HEK293T (cell line): Measurements from ENCODE around the gene TMEM151A.
"Not testable (repeated sequence)": the region's sequence is repeated elsewhere in the genome, so short reads cannot be mapped to it uniquely, and the experiment has no call there.

Source experiments
- ARNT ChIP-seq: fragments of 450-650 bp; IDR thresholded peaks from 2 replicates; pipeline ENCODE4 v1.6.1; 2017; ENCODE audit warnings: mild to moderate bottlenecking
- BHLHE40 ChIP-seq: fragments of 450-650 bp; IDR thresholded peaks from 2 replicates; pipeline ENCODE4 v1.6.1; 2016; ENCODE audit warnings: mild to moderate bottlenecking, moderate library complexity, borderline replicate concordance
- CTBP1 ChIP-seq: fragments of 450-650 bp; IDR thresholded peaks from 2 replicates; pipeline ENCODE4 v1.6.1; 2016; ENCODE audit warnings: borderline replicate concordance
- ELF4 ChIP-seq: fragments of 450-650 bp; IDR thresholded peaks from 2 replicates; pipeline ENCODE4 v1.6.1; 2017; ENCODE audit warnings: antibody characterized with exemption
- FOXA1 ChIP-seq: fragments of 450-650 bp; IDR thresholded peaks from 2 replicates; pipeline ENCODE4 v1.6.1; 2016; ENCODE audit warnings: mild to moderate bottlenecking
- FOXK2 ChIP-seq: fragments of 450-650 bp; IDR thresholded peaks from 2 replicates; pipeline ENCODE4 v1.6.1; 2016; ENCODE audit warnings: mild to moderate bottlenecking
- FOXM1 ChIP-seq: fragments of 450-650 bp; IDR thresholded peaks from 2 replicates; pipeline ENCODE4 v1.6.1; 2017; ENCODE audit warnings: mild to moderate bottlenecking, borderline replicate concordance
- HDGF ChIP-seq: fragments of 450-650 bp; IDR thresholded peaks from 2 replicates; pipeline ENCODE4 v1.6.1; 2017; ENCODE audit warnings: antibody characterized with exemption, borderline replicate concordance
- NFRKB ChIP-seq: fragments of 450-650 bp; IDR thresholded peaks from 2 replicates; pipeline ENCODE4 v1.6.1; 2016; ENCODE audit warnings: mild to moderate bottlenecking, moderate library complexity
- SP1 ChIP-seq: fragments of 450-650 bp; IDR thresholded peaks from 2 replicates; pipeline ENCODE4 v1.6.1; 2017
- SUZ12 ChIP-seq: fragments of 450-650 bp; IDR thresholded peaks from 2 replicates; pipeline ENCODE4 v1.6.1; 2016; ENCODE audit warnings: mild to moderate bottlenecking
- TARDBP ChIP-seq: fragments of 450-650 bp; IDR thresholded peaks from 2 replicates; pipeline ENCODE4 v1.6.1; 2016
- ZNF384 ChIP-seq: fragments of 450-650 bp; IDR thresholded peaks from 2 replicates; pipeline ENCODE4 v1.6.1; 2016
- TF ChIP-seq, protein P1 (sequence below): fragments of 450-650 bp; IDR thresholded peaks from 2 replicates; pipeline ENCODE4 v1.6.1; 2016

- not testable (repeated sequence) for TF ChIP-seq SP1, HDGF, ARNT, ZNF384, TARDBP, ELF4, FOXK2, FOXM1, NFRKB, BHLHE40, SUZ12, FOXA1, CTBP1
- TF ChIP-seq, protein P1, sequence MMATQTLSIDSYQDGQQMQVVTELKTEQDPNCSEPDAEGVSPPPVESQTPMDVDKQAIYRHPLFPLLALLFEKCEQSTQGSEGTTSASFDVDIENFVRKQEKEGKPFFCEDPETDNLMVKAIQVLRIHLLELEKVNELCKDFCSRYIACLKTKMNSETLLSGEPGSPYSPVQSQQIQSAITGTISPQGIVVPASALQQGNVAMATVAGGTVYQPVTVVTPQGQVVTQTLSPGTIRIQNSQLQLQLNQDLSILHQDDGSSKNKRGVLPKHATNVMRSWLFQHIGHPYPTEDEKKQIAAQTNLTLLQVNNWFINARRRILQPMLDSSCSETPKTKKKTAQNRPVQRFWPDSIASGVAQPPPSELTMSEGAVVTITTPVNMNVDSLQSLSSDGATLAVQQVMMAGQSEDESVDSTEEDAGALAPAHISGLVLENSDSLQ: not testable (repeated sequence)
These were observed 19.2 kb downstream of the TMEM151A start for GRCh38 chr11:66310803-66311440.
